GM18870 (cell line): ENCODE results near the gene FAM114A2.

ENCODE experiments used
- ATAC-seq: cut with Tn5 transposase; IDR thresholded peaks from one replicate; pipeline ENCODE4 v1.9.1; 2021; ENCODE audit warnings: moderate library complexity; ENCODE audit not compliant: unreplicated experiment

The FAM114A2 gene

GRCh38 chr5:153987301-153987700, 51.4 kb downstream of the FAM114A2 start:
- ATAC-seq, result no peak

DNA sequence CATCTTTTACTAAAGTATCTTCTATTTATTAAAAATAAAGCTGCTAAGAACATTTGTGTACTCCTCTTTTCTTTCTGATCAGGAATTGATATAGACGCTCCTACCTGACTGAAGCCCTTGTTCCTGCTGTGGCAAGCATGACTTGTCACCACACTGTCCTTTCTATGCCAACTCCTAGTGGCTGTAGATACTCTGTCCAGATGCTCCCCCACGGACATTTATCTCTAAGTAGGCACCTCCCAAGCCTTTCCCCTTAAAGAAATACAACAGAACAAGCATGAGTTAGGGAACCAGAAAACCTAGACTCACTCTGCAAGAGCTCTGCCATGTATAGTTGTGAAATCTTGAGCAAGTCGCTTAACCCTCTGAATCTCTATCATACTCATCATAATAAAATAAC, 53.2 kb downstream of the FAM114A2 start:
- no peak for ATAC-seq

DNA sequence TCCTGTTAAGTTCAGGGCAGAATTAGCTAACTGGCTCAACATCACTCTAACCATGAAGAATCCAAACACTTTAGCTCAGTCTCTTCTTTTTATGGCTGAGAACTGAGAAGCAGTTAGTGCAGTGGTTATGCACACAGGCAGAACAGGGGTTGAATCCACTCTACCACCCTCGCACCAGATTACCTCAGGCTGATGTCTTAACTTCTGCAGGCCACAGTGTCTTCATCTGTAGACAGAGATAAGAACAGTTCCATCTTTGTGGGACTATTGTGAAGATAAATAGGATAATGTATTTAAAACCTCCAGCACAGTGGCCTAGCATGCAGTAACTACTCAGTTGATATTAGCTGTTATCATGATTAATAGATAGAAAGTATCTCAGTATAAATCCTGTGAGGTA, 54.8 kb downstream of the FAM114A2 start:
- ATAC-seq, result no peak

DNA sequence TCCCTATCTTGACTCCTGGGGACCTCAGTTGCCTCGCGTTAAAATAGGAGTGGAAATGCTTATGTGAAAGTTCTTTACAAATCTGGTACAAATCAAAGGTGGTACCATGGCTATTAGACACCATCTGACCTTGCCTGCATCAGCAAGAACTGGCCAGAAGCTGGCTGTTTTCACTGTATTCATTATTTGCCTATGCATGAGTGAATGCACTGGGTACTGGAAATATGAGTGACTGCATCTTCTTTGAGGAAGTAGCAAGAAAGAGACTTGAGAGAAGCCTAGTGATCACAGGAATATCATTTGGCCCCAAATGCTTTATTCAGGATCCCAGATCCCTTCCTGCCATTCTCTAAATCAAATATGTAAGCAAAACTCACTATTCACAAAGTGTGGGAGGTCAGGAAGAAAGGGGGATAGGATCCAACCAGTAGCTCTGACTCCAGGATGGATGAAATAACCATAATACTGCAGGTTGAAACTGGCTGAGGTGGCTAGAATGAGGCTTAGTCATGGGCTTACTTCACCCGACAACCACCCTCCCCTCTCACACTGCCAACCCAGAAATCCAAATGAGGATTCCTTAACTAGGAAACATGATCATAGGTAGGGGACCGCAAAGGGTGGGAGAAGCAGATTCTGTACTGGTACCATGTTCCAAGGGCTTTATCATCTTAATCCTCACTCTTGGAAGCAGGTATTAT, 56.7 kb downstream of the FAM114A2 start:
- ATAC-seq, result no peak

DNA sequence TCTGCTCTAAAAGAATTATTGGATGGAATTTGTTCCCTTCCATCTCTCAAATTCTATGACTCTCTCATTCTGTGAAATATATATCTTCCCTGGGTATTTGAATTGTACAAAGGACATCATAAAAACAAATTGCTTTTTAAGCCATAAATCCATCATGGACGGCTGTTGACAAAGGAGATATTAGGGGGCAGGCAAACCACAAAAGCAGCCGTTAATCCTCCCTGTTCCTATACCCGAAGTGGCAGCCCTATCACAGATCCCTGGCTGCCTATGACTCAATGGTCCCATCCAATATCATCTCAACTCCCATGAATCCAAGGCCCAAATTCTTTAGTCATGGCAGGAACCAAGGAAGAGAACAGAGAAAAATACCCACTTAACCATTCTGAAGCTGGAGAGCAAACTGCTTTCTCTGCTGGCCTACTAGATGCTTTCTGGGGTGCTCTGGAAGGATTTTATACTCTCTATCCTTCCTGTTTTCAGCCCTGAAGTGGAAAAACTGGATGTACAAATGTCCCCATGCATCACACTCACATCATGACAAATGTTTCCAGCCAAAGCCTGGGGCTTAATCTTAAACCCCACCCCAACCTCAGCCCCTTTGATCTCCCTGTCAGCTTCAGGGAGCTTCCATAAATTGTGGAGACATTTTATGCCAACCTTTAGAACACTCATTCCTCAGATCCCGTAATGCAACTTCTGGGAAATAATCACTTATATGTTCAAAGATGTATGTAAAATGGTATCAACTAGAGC, 59.5 kb downstream of the FAM114A2 start:
- no peak for ATAC-seq

DNA sequence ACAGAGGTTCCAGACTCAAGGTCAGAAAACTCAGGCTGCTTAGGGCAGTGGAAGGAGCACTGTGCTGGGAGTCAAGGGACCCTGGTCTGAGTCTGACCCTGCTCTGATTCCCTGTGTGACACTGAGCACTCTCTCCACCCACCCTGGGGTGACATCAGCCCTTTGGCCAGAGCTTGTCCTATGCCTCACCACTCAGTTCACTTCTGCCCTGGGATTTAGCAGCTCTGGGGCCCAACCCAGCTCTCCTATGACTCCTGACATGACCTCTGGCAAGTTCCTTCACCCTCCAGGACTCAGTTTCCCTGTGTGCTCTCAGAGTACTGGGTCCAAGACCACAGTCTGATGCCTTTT, 63.9 kb downstream of the FAM114A2 start:
- ATAC-seq, result no peak

- ATAC-seq, result peak; percentile 58
Observed at GRCh38 chr5:153974131-153974812, 64.4 kb downstream of the FAM114A2 start.

GRCh38 chr5:153972240-153972639, 66.5 kb downstream of the FAM114A2 start:
- ATAC-seq, result no peak

GRCh38 chr5:153970496-153970895, 68.2 kb downstream of the FAM114A2 start:
- ATAC-seq, result no peak

DNA sequence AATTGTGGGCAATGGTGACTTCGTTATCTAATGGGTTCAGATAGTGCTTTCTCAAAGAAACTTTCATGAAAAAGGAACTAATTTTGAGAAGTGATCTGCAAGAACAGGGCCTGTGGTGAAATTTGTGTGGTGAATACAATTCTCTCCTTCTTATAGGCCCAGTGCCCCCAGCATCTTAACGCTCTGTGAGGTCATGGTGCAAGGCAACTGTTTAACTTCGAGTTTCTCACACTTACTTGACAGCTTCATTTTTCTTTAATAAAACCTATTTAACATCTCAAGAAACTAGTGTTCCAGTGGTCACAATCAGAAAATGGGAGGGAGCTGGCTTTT, 69.2 kb downstream of the FAM114A2 start:
- ATAC-seq, result no peak

GRCh38 chr5:153968761-153969562, 69.7 kb downstream of the FAM114A2 start:
- ATAC-seq, result no peak

DNA sequence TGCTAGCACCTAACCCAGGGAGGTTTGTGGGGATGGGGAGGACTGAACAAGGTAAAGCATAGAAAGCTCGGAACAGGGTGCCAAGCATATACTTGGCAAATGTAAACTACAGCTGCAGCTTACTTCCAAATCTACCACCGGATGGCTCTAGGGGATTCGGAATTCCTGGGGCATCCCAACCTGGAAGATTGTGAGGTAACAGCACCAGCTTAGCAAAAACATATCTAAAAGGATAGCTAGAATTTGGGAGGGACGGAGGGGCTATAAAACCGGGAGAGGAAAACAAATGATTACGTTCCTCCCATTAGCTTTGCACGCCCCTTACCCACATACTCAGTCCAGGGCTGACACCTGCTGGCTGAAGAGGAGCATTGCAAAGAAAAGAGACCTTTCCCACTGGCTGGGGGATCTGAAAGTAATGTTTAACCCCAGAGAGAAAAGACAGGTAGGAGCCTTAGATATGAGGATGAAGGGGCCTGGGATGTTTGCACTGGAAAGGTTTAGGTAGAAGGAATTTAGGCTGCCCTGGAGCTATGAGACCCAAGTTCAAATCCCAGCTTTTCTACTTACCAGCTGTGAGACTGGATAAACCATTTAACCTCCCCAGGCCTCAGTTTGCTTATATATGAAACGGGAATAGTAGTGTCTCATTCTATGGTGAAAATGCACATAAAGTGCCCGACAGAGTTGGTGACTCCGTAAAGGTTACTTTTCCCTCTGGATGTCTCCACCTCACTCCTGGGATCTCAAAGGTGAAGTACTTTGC, 73.6 kb downstream of the FAM114A2 start:
- peak; percentile 62 for ATAC-seq

GRCh38 chr5:153964191-153964879, 74.4 kb downstream of the FAM114A2 start:
- no peak for ATAC-seq

GRCh38 chr5:153960269-153961215, 78.2 kb downstream of the FAM114A2 start:
- ATAC-seq, result no peak

GRCh38 chr5:153959134-153959957, 79.4 kb downstream of the FAM114A2 start:
- no peak for ATAC-seq

GRCh38 chr5:153957205-153957604, 81.5 kb downstream of the FAM114A2 start:
- no peak for ATAC-seq

DNA sequence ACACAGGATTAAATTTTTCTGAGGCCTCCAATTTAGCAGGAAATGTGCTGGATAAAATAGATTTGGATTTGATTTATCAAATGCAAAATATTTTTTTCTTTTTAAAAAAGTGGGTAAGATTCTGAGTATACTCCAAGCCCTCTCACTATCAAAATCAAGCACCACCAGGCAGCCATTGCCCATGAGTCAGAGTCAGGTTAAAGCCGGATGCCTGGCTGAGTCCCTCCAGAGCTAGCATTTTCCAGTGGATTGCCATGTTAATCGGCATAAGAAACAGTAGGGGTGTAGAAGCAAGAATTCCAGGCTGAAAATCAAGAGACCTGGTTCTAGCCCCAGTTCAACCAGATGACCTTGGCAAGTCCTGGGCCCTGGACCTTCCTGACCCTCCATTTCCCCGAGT, 85.3 kb downstream of the FAM114A2 start:
- ATAC-seq, result no peak

DNA sequence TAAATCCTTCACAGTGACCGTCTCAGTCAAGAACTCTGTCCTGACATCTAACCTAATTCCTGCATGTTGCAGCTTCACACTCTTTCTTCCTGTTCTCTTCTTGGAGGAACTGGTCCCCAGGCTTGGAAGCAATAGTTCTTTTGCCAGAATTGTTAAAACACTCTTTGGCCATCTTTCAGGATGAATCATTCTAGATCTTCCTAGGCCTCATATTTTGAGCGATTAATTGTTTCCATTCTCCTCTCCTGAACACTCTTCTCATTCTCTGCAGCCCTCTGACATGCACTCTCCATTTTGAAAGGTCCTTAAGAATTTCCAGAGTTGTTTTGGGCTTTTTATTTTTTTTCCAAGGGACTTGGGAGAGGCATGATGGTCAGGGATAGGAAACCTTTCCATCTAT, 85.8 kb downstream of the FAM114A2 start:
- ATAC-seq, result no peak
